Uterus (tissue), 2 donors: ENCODE measurements around the gene KRT78.

Source experiments
- CTCF ChIP-seq, 4 experiments: fragments of 200-600 bp in 2 of 4; fragments of 450-650 bp in 2 of 4; sonication (generic) in 2 of 4; IDR thresholded peaks; one replicate each; pipeline ENCODE4 v1.5.1; 2016 to 2019; ENCODE audit warnings: antibody characterized with exemption in 4 of 4, mild to moderate bottlenecking in 2 of 4, moderate library complexity in 1 of 4
- POLR2A ChIP-seq, 2 donors: fragments of 450-650 bp; IDR thresholded peaks; one replicate each; pipeline ENCODE4 v1.6.1; 2016; ENCODE audit warnings: antibody characterized with exemption in 2 of 2, mild to moderate bottlenecking in 1 of 2, moderate library complexity in 1 of 2

GRCh38 chr12:52846356-52846970, 2.3 kb downstream of the KRT78 start:
- TF ChIP-seq CTCF (IDR thresholded peaks at IDR 0.05) (no peak), POLR2A (IDR thresholded peaks at IDR 0.05) (no peak)
